HepG2 (cell line): ENCODE measurements around the gene EMILIN1. TPM values are rescaled to one million over a fixed set of nuclear protein-coding genes. Genes with fewer than 3 reads are reported as not detected.

Experiments
- CBX2 ChIP-seq, 2 experiments: fragments of 200-600 bp in 1 of 2; sonication (generic); formaldehyde crosslinking in 1 of 2; IDR thresholded peaks; 2 replicates each; pipeline versions ENCODE4 v1.7.0 to v1.8.1; 2018 to 2022; ENCODE audit warnings: low read depth in 2 of 2, low read length in 1 of 2, mild to moderate bottlenecking in 1 of 2, missing genetic modification reagents in 1 of 2
- ESRRA ChIP-seq: sonication (generic); formaldehyde crosslinking; IDR thresholded peaks from 2 replicates; pipeline ENCODE4 v1.5.1; 2020; ENCODE audit warnings: mild to moderate bottlenecking, low read depth, missing genetic modification reagents
- ETS1 ChIP-seq: sonication (generic); formaldehyde crosslinking; IDR thresholded peaks from 2 replicates; pipeline ENCODE4 v1.4.0; 2020; ENCODE audit warnings: missing genetic modification reagents
- FOXA3 ChIP-seq: IDR thresholded peaks from 2 replicates; pipeline ENCODE4 v1.6.1; 2016; ENCODE audit warnings: missing genetic modification reagents, missing compliant biosample characterization
- HCFC1 ChIP-seq: fragments of 150-350 bp; IDR thresholded peaks from 2 replicates; pipeline ENCODE4 v1.6.1; 2014; ENCODE audit warnings: low read depth, low read length
- HNF4A ChIP-seq: sonication (generic); formaldehyde crosslinking; IDR thresholded peaks from 2 replicates; pipeline ENCODE4 v1.4.0; 2020; ENCODE audit warnings: missing genetic modification reagents
- KAT2B ChIP-seq: fragments of 150-350 bp; IDR thresholded peaks from 2 replicates; pipeline ENCODE4 v1.6.1; 2014; ENCODE audit warnings: low read depth, low read length, borderline replicate concordance
- KDM4B ChIP-seq: sonication (generic); formaldehyde crosslinking; IDR thresholded peaks from 2 replicates; pipeline ENCODE4 v1.4.0; 2020; ENCODE audit warnings: missing genetic modification reagents
- KLF6 ChIP-seq: IDR thresholded peaks from 2 replicates; pipeline ENCODE4 v1.8.0; 2016; ENCODE audit warnings: missing biosample characterization, missing genetic modification reagents
- MXI1 ChIP-seq: IDR thresholded peaks from 3 replicates; pipeline ENCODE4 v1.6.1; 2012; ENCODE audit warnings: low read depth, low read length, inconsistent platforms, borderline replicate concordance
- SRF ChIP-seq: IDR thresholded peaks from 2 replicates; pipeline ENCODE4 v1.6.1; 2011; ENCODE audit warnings: mild to moderate bottlenecking, low read depth, low read length, moderate library complexity
- TFDP2 ChIP-seq: sonication (generic); formaldehyde crosslinking; IDR thresholded peaks from 2 replicates; pipeline ENCODE4 v1.4.0; 2020; ENCODE audit warnings: missing genetic modification reagents
- TFE3 ChIP-seq: IDR thresholded peaks from 2 replicates; pipeline ENCODE4 v1.6.1; 2016
- TP53 ChIP-seq: sonication (generic); formaldehyde crosslinking; conservative IDR thresholded peaks from 2 replicates; pipeline ENCODE4 v1.4.0; 2020; ENCODE audit warnings: missing genetic modification reagents
- ZBTB2 ChIP-seq: sonication (generic); formaldehyde crosslinking; IDR thresholded peaks from 2 replicates; pipeline ENCODE4 v1.8.0; 2022; ENCODE audit warnings: low read depth, missing genetic modification reagents
- ZFY ChIP-seq: sonication (generic); formaldehyde crosslinking; IDR thresholded peaks from 2 replicates; pipeline ENCODE4 v1.4.0; 2020; ENCODE audit warnings: missing genetic modification reagents
- ZKSCAN5 ChIP-seq: sonication (generic); formaldehyde crosslinking; IDR thresholded peaks from 2 replicates; pipeline ENCODE4 v1.5.1; 2020; ENCODE audit warnings: mild to moderate bottlenecking, missing genetic modification reagents
- ZMYM3 ChIP-seq: sonication (generic); formaldehyde crosslinking; IDR thresholded peaks from 2 replicates; pipeline ENCODE4 v1.5.1; 2020; ENCODE audit warnings: mild to moderate bottlenecking, missing genetic modification reagents
- ZNF101 ChIP-seq: sonication (generic); formaldehyde crosslinking; IDR thresholded peaks from 2 replicates; pipeline ENCODE4 v1.4.0; 2020; ENCODE audit warnings: mild to moderate bottlenecking, low read depth, missing genetic modification reagents, borderline replicate concordance
- ZNF275 ChIP-seq: sonication (generic); formaldehyde crosslinking; IDR thresholded peaks from 2 replicates; pipeline ENCODE4 v1.8.0; 2022; ENCODE audit warnings: missing genetic modification reagents, mild to moderate bottlenecking, inconsistent platforms, borderline replicate concordance
- ZNF543 ChIP-seq: sonication (generic); formaldehyde crosslinking; IDR thresholded peaks from 2 replicates; pipeline ENCODE4 v1.4.0; 2020; ENCODE audit warnings: mild to moderate bottlenecking, missing genetic modification reagents
- ZNF563 ChIP-seq: sonication (generic); formaldehyde crosslinking; IDR thresholded peaks from 2 replicates; pipeline ENCODE4 v1.8.0; 2022; ENCODE audit warnings: mild to moderate bottlenecking, moderate library complexity, missing genetic modification reagents
- ZSCAN21 ChIP-seq: sonication (generic); formaldehyde crosslinking; IDR thresholded peaks from 2 replicates; pipeline ENCODE4 v1.8.0; 2022; ENCODE audit warnings: mild to moderate bottlenecking, missing genetic modification reagents, moderate library complexity, borderline replicate concordance
- polyA plus RNA-seq, 8 experiments: library from polyadenylated mRNA; depleted of rRNA in 3 of 8; stranded (reverse) in 7 of 8; unstranded in 1 of 8; fragments of >200 nt; fragmentation: Illumina TruSeq in 4 of 8; extraction: Trizol in 4 of 8; gene quantifications; 2 replicates each; pipeline versions ENCODE4 v1.2.1 to v1.2.3, GENCODE V29; 2011 to 2016; ENCODE audit warnings: low read depth in 4 of 8, missing spikeins in 1 of 8, mixed read lengths in 1 of 8; ENCODE audit not compliant: insufficient read depth in 1 of 8
- total RNA-seq, 5 experiments: library from RNA; depleted of rRNA; stranded (reverse); fragments of >200 nt; fragmentation: Illumina TruSeq; extraction: Trizol; gene quantifications; 2 replicates each; pipeline ENCODE4 v1.2.3, GENCODE V29; 2016; ENCODE audit warnings: low read depth in 1 of 5

Gene EMILIN1
- total and polyA plus RNA-seq, 2 of the 13 experiments (the other 11 are each of a cell fraction or from before 2014, with no cell fraction given): 8.1 to 9.7 TPM

- 0 out of 2 replicates have a peak, but pooled peaks have one; percentile 17 for TF ChIP-seq ZNF275
- TF ChIP-seq CBX2 (IDR thresholded peaks at IDR 0.05; ENCODE audit: low read depth, low read length): no peak
- TF ChIP-seq CBX2 (CRISPR knock-in tag; IDR thresholded peaks at IDR 0.05; ENCODE audit: low read depth): no peak
- peak; percentile 94 for TF ChIP-seq ESRRA (CRISPR knock-in tag)
- peak; percentile 93 for TF ChIP-seq ZNF543 (CRISPR knock-in tag)
- TF ChIP-seq TFDP2 (CRISPR knock-in tag): peak; percentile 75
- peak; percentile 76; the same call in 1 of the 2 replicates for TF ChIP-seq ZFY (CRISPR knock-in tag)
- TF ChIP-seq KLF6: no peak; the same call in 1 of the 2 replicates
- peak; percentile 60; the same call in 1 of the 2 replicates for TF ChIP-seq ZNF563 (CRISPR knock-in tag)
- no peak for TF ChIP-seq KAT2B
- TF ChIP-seq ZSCAN21 (CRISPR knock-in tag): peak; percentile 96
- peak; percentile 61; the same call in 1 of the 2 replicates for TF ChIP-seq TFE3 (CRISPR knock-in tag)
- TF ChIP-seq ZBTB2: peak; percentile 54; the same call in 1 of the 2 replicates
- TF ChIP-seq ETS1 (CRISPR knock-in tag): no peak
- peak; percentile 89 for TF ChIP-seq ZMYM3 (CRISPR knock-in tag)
- TF ChIP-seq HCFC1: no peak
- TF ChIP-seq HNF4A (CRISPR knock-in tag): peak; percentile 99
- TF ChIP-seq TP53 (CRISPR knock-in tag): 0 out of 2 replicates have a peak, but pooled peaks have one; percentile 68
- TF ChIP-seq ZKSCAN5 (CRISPR knock-in tag): peak; percentile 85; the same call in 1 of the 2 replicates
- TF ChIP-seq FOXA3 (CRISPR knock-in tag): peak; percentile 71
- TF ChIP-seq MXI1: peak; percentile 86; the same call in 1 of the 3 replicates
- peak; percentile 70 for TF ChIP-seq SRF
- peak; percentile 52; the same call in 1 of the 2 replicates for TF ChIP-seq KDM4B (CRISPR knock-in tag)
- TF ChIP-seq ZNF101 (CRISPR knock-in tag): no peak
Observed at GRCh38 chr2:27092696-27093429, 14.4 kb downstream of the EMILIN1 start (continued).
